Neuron (in vitro differentiated cells): ENCODE measurements around the gene STMP1.
"Not testable (repeated sequence)": the region's sequence is repeated elsewhere in the genome, so short reads cannot be mapped to it uniquely, and the experiment has no call there.

Experiments
- H2AFZ ChIP-seq: one replicate; pipeline ENCODE4 v1.6.1; 2013; ENCODE audit warnings: low read depth, mild to moderate bottlenecking, inconsistent platforms, low read length, moderate library complexity
- H3K27me3 ChIP-seq: one replicate; pipeline ENCODE4 v1.6.1; 2013; ENCODE audit warnings: low read length; ENCODE audit not compliant: insufficient read depth
- H3K36me3 ChIP-seq: one replicate; pipeline ENCODE4 v1.6.1; 2013; ENCODE audit warnings: low read length; ENCODE audit not compliant: insufficient read depth
- H3K4me1 ChIP-seq: one replicate; pipeline ENCODE4 v1.6.1; 2013; ENCODE audit warnings: low read length; ENCODE audit not compliant: insufficient read depth
- H3K4me3 ChIP-seq: 2 replicates; pipeline ENCODE4 v1.5.1; 2013; ENCODE audit warnings: mild to moderate bottlenecking, low read length, moderate library complexity
- H3K9me3 ChIP-seq: one replicate; pipeline ENCODE4 v1.6.1; 2013; ENCODE audit warnings: low read length

Gene STMP1

GRCh38 chr7:135668852-135669395, 6.6 kb downstream of the STMP1 start:
- not testable (repeated sequence) for H3K4me3 ChIP-seq, H2AFZ ChIP-seq, H3K27me3 ChIP-seq, H3K9me3 ChIP-seq, H3K4me1 ChIP-seq
- peaks cover 15% of the 10 kb centered on the region for H3K36me3 ChIP-seq

DNA sequence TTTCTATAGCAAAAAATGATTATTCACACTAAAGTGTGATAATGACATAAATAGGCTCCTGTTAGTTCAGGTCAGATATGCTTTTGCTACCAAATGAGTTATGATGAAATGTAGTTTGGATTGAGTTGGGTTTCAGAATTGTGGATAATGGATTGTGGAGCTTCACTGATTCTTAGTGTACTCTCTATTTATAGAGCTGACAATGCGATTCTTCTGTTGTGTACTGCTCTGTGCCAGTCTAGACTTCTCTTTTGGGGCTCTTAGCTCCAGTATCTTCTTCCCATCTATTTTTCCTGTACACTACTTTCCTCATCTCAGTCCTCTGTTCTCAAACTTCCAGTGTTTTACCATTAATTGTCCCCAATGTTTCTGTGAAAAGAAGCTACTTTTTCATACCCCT, 7.5 kb downstream of the STMP1 start:
- H3K9me3 ChIP-seq: peaks cover 3% of the 10 kb centered on the region
- H3K36me3 ChIP-seq: peaks cover 21% of the 10 kb centered on the region
- no peak overlapping the region for H3K4me3 ChIP-seq
- no peaks in the 10 kb centered on the region for H3K27me3 ChIP-seq
- H3K4me1 ChIP-seq: peaks cover 4% of the 10 kb centered on the region
- no peak overlapping the region for H2AFZ ChIP-seq

- no peak overlapping the region for H3K4me3 ChIP-seq
- H3K27me3 ChIP-seq: no peaks in the 10 kb centered on the region
- H3K9me3 ChIP-seq: peaks cover 3% of the 10 kb centered on the region
- peaks cover 21% of the 10 kb centered on the region for H3K36me3 ChIP-seq
- H2AFZ ChIP-seq: no peak overlapping the region
- peaks cover 4% of the 10 kb centered on the region for H3K4me1 ChIP-seq
Measured at GRCh38 chr7:135670179-135670578, 7.9 kb downstream of the STMP1 start.

- Histone ChIP-seq H3K27me3 (no peaks in the 10 kb centered on the region), H3K4me3 (no peak overlapping the region), H3K36me3 (peaks cover 40% of the 10 kb centered on the region)
Measured at GRCh38 chr7:135672560-135673359, 10.4 kb downstream of the STMP1 start.

GRCh38 chr7:135673360-135673706, 11.0 kb downstream of the STMP1 start:
- Histone ChIP-seq H3K9me3 (peaks cover 2% of the 10 kb centered on the region), H3K4me1 (peaks cover 4% of the 10 kb centered on the region), H3K27me3 (no peaks in the 10 kb centered on the region), H3K4me3 (no peak overlapping the region), H2AFZ (no peak overlapping the region), H3K36me3 (peaks cover 46% of the 10 kb centered on the region)

More at GRCh38 chr7:135672560-135673359, 10.4 kb downstream of the STMP1 start:
- H2AFZ ChIP-seq: no peak overlapping the region
- peaks cover 4% of the 10 kb centered on the region for H3K4me1 ChIP-seq
- H3K9me3 ChIP-seq: peaks cover 3% of the 10 kb centered on the region

- H2AFZ ChIP-seq: no peak overlapping the region
- H3K27me3 ChIP-seq: no peaks in the 10 kb centered on the region
- H3K9me3 ChIP-seq: no peaks in the 10 kb centered on the region
- H3K36me3 ChIP-seq: peaks cover 38% of the 10 kb centered on the region
- H3K4me1 ChIP-seq: no peaks in the 10 kb centered on the region
- H3K4me3 ChIP-seq: no peak overlapping the region
Measured at GRCh38 chr7:135678612-135679575, 16.6 kb downstream of the STMP1 start.

GRCh38 chr7:135681762-135682161, 19.4 kb downstream of the STMP1 start:
- H3K27me3 ChIP-seq: no peaks in the 10 kb centered on the region
- H2AFZ ChIP-seq: no peak overlapping the region
- no peaks in the 10 kb centered on the region for H3K9me3 ChIP-seq
- H3K36me3 ChIP-seq: peaks cover 13% of the 10 kb centered on the region
- no peak overlapping the region for H3K4me3 ChIP-seq
- no peaks in the 10 kb centered on the region for H3K4me1 ChIP-seq

- Histone ChIP-seq H3K27me3 (no peaks in the 10 kb centered on the region), H3K36me3 (peaks cover 11% of the 10 kb centered on the region), H2AFZ (no peak overlapping the region), H3K4me1 (no peaks in the 10 kb centered on the region), H3K4me3 (no peak overlapping the region), H3K9me3 (no peaks in the 10 kb centered on the region)
Measured at GRCh38 chr7:135682191-135682590, 19.9 kb downstream of the STMP1 start.

GRCh38 chr7:135683609-135684008, 21.3 kb downstream of the STMP1 start:
- Histone ChIP-seq H3K4me3 (no peak overlapping the region), H3K4me1 (no peaks in the 10 kb centered on the region), H3K27me3 (no peaks in the 10 kb centered on the region), H3K9me3 (no peaks in the 10 kb centered on the region), H3K36me3 (no peaks in the 10 kb centered on the region), H2AFZ (no peak overlapping the region)

GRCh38 chr7:135684136-135684535, 21.8 kb downstream of the STMP1 start:
- H3K27me3 ChIP-seq: no peaks in the 10 kb centered on the region
- no peaks in the 10 kb centered on the region for H3K9me3 ChIP-seq
- H3K4me3 ChIP-seq: no peak overlapping the region
- no peaks in the 10 kb centered on the region for H3K36me3 ChIP-seq
- H2AFZ ChIP-seq: no peak overlapping the region
- H3K4me1 ChIP-seq: no peaks in the 10 kb centered on the region

GRCh38 chr7:135684699-135685098, 22.4 kb downstream of the STMP1 start:
- H3K4me1 ChIP-seq: no peaks in the 10 kb centered on the region
- H3K4me3 ChIP-seq: no peak overlapping the region
- no peaks in the 10 kb centered on the region for H3K9me3 ChIP-seq
- peaks cover 5% of the 10 kb centered on the region for H3K36me3 ChIP-seq
- no peaks in the 10 kb centered on the region for H3K27me3 ChIP-seq
- H2AFZ ChIP-seq: no peak overlapping the region

DNA sequence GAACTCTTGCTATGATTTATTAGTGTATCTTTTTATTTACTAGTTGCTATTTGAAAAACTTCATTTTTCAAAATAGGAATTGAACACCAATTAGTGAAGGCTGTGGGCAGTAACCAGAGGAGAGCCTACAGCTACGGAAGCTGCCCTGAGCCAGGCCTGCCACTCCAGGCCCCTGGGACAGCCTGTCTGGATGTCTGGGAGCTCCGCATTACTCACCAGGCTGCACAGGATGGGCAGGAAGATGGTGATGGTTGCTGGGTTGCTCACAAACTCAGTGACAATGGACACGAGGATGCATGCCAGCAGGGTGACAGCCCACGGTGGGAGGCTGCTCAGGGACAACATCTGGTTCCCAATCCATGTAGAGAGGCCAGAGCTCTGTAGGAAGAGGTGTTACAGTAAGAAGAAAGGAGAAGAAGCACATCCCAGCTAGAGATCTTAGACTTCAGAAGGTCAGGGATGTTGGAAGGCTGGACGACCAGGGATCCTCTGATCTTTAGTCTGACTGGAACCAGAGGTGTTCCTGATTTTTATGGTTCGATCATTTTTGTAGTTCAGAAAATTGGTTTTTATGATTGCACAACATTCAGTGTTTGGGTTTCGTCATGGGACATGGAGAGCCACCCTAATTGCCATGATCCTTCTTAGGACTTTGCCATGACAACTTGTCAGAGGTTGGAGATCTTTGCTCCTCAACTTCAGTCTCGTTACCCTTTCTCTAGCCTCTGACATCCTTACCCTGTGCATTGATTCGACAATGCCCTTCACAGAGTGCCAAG, 23.2 kb downstream of the STMP1 start:
- no peaks in the 10 kb centered on the region for H3K27me3 ChIP-seq
- no peak overlapping the region for H2AFZ ChIP-seq
- no peaks in the 10 kb centered on the region for H3K9me3 ChIP-seq
- no peaks in the 10 kb centered on the region for H3K4me1 ChIP-seq
- no peak overlapping the region for H3K4me3 ChIP-seq
- peaks cover 5% of the 10 kb centered on the region for H3K36me3 ChIP-seq
